Measurements from ENCODE around the gene GRHPR.
"Not testable (repeated sequence)": the region's sequence is repeated elsewhere in the genome, so short reads cannot be mapped to it uniquely, and the experiment has no call there.

GRHPR gene

GRCh38 chr9:37451628-37452027 is 29.1 kb downstream of the GRHPR start:
- no peak for DNase-seq

GRCh38 chr9:37452611-37453010 is 30.1 kb downstream of the GRHPR start:
- DNase-seq: no peak

GRCh38 chr9:37453827-37454226 is 31.3 kb downstream of the GRHPR start:
- no peak for DNase-seq

- no peak for DNase-seq
Observed at GRCh38 chr9:37454238-37454637, 31.7 kb downstream of the GRHPR start.

- DNase-seq: no peak
Observed at GRCh38 chr9:37455884-37456647, 33.6 kb downstream of the GRHPR start.

- DNase-seq: no peak
Observed at GRCh38 chr9:37456817-37457216, 34.3 kb downstream of the GRHPR start.

GRCh38 chr9:37464006-37464405 is 41.5 kb downstream of the GRHPR start:
- no peak for DNase-seq

- no peak for DNase-seq
Observed at GRCh38 chr9:37464426-37465248, 42.1 kb downstream of the GRHPR start.

- peak; percentile 100 for DNase-seq
Observed at GRCh38 chr9:37465249-37466036, 42.9 kb downstream of the GRHPR start, which contains the start of gene ZBTB5. Gene ZBTB5, minus strand, starts transcription at chr9:37465450. Its CDS starts 22,899 bp downstream, at chr9:37442551.

- DNase-seq: peak; percentile 55
Observed at GRCh38 chr9:37466037-37466709, 43.7 kb downstream of the GRHPR start.

GRCh38 chr9:37467530-37467929 is 45.0 kb downstream of the GRHPR start:
- DNase-seq: not testable (repeated sequence)

- DNase-seq: no peak
Observed at GRCh38 chr9:37468620-37469019, 46.1 kb downstream of the GRHPR start.

- DNase-seq: no peak
Observed at GRCh38 chr9:37471942-37472684, 49.6 kb downstream of the GRHPR start.

GRCh38 chr9:37473982-37474381 is 51.5 kb downstream of the GRHPR start:
- not testable (repeated sequence) for DNase-seq

GRCh38 chr9:37474438-37474837 is 51.9 kb downstream of the GRHPR start:
- no peak for DNase-seq

GRCh38 chr9:37476930-37477329 is 54.4 kb downstream of the GRHPR start:
- DNase-seq: no peak

- not testable (repeated sequence) for DNase-seq
Observed at GRCh38 chr9:37477443-37477842, 54.9 kb downstream of the GRHPR start.

GRCh38 chr9:37477987-37478619 is 55.6 kb downstream of the GRHPR start:
- not testable (repeated sequence) for DNase-seq

GRCh38 chr9:37480759-37481158 is 58.3 kb downstream of the GRHPR start:
- peak; percentile 9 for DNase-seq

- peak; percentile 97 for DNase-seq
Observed at GRCh38 chr9:37485389-37486255, 63.1 kb downstream of the GRHPR start, which contains the start of gene POLR1E. Gene POLR1E, plus strand, starts transcription at chr9:37485948. Its CDS starts 100 bp downstream, at chr9:37486048.
